Small intestine (tissue), 7 donors: ENCODE results near the gene CERCAM. TPM values are rescaled to one million over a fixed set of nuclear protein-coding genes. Genes with fewer than 3 reads are reported as not detected.

Experiments
- DNase-seq, 2 donors: peaks; one replicate each; pipeline versions ENCODE4 v3.0.0 to v3.0.0-alpha.2; 2013
- FAIRE-seq: peaks from 2 replicates; lab custom pipeline; 2012; peaks lifted over from hg19 to GRCh38; lab: Jason Lieb, UNC
- H3K27ac ChIP-seq, 3 donors: one replicate each; pipeline ENCODE4 v1.5.1; 2013; ENCODE audit warnings: low read length in 2 of 3, mild to moderate bottlenecking in 2 of 3, control low read depth in 1 of 3, inconsistent platforms in 1 of 3, low read depth in 1 of 3, moderate library complexity in 1 of 3
- H3K27me3 ChIP-seq, 3 donors: one replicate each; pipeline ENCODE4 v1.6.1; 2013; ENCODE audit warnings: low read length in 3 of 3, inconsistent platforms in 1 of 3; ENCODE audit not compliant: control insufficient read depth in 3 of 3, insufficient read depth in 3 of 3
- H3K36me3 ChIP-seq, 3 donors: one replicate each; pipeline ENCODE4 v1.6.1; 2013; ENCODE audit warnings: low read length in 3 of 3, inconsistent platforms in 1 of 3, low read depth in 1 of 3, mild to moderate bottlenecking in 1 of 3, moderate library complexity in 1 of 3; ENCODE audit not compliant: control insufficient read depth in 3 of 3, insufficient read depth in 2 of 3
- H3K4me1 ChIP-seq, 3 donors: one replicate each; pipeline ENCODE4 v1.6.1; 2013; ENCODE audit warnings: low read length in 2 of 3, inconsistent platforms in 1 of 3, low read depth in 1 of 3, mild to moderate bottlenecking in 1 of 3, moderate library complexity in 1 of 3; ENCODE audit not compliant: control insufficient read depth in 3 of 3, insufficient read depth in 2 of 3
- H3K4me3 ChIP-seq, 3 donors: one replicate each; pipeline ENCODE4 v1.5.1; 2013; ENCODE audit warnings: low read length in 3 of 3, control low read depth in 1 of 3, inconsistent platforms in 1 of 3, low read depth in 1 of 3, mild to moderate bottlenecking in 1 of 3, moderate library complexity in 1 of 3
- H3K9me3 ChIP-seq, 2 donors: one replicate each; pipeline ENCODE4 v1.6.1; 2013; ENCODE audit warnings: low read depth in 1 of 2, low read length in 1 of 2; ENCODE audit not compliant: control insufficient read depth in 2 of 2, insufficient read depth in 1 of 2
- polyA plus RNA-seq, 4 donors: library from polyadenylated mRNA; stranded (reverse) in 3 of 4; unstranded in 1 of 4; fragments of 200-250 nt in 3 of 4; fragments of 120-200 nt in 1 of 4; gene quantifications; one replicate each; pipeline versions ENCODE4 v1.2.1 to v1.2.3, GENCODE V29; 2013
- donor health status: healthy with polysubstance abuse.
- donor health status: control.
- donor health status: control.
- donor health status: Bipolar disorder and iron deficiency.
- donor health status: healthy.

CERCAM gene
- polyA plus RNA-seq, 4 donors, result 4.3 to 10.3 (median 6.8) TPM; not detected in 1

- H3K4me3 ChIP-seq, result no peak overlapping the region
- peaks cover 2 to 66% (median 6%) of the 10 kb centered on the region in 3 donors for H3K36me3 ChIP-seq
- H3K27ac ChIP-seq, result no peak overlapping the region
- no peaks in the 10 kb centered on the region for H3K9me3 ChIP-seq
- H3K4me1 ChIP-seq, result no peaks in the 10 kb centered on the region
- FAIRE-seq (no peak), DNase-seq (no peak)
- H3K27me3 ChIP-seq, result no peaks in the 10 kb centered on the region
Measured at GRCh38 chr9:128486201-128486600, 65.5 kb downstream of the CERCAM start.

Other genes starting within 250 kb of the CERCAM start
- 10 to 100 TPM; 44.5 to 88.1 (median 47.8) TPM for gene CIZ1, start 229.3 kb upstream of the CERCAM start, polyA plus RNA-seq
- 10 to 100 TPM in 1 of 4 donors, 1 to 10 TPM in 1, under 1 TPM in 2; 0.45 to 72.1 (median 3.7) TPM for gene DNM1, start 217.5 kb upstream of the CERCAM start, polyA plus RNA-seq
- gene GOLGA2, start 144.8 kb upstream of the CERCAM start, polyA plus RNA-seq, result 10 to 100 TPM; 34.9 to 69.1 (median 48.7) TPM
- gene SWI5, start 144.6 kb upstream of the CERCAM start, polyA plus RNA-seq, result 10 to 100 TPM; 21.4 to 38.5 (median 33.5) TPM
- gene TRUB2, start 98.4 kb upstream of the CERCAM start, polyA plus RNA-seq, result 10 to 100 TPM; 17.0 to 35.3 (median 24.5) TPM
- 100 to 1,000 TPM in 2 of 4 donors, 10 to 100 TPM in 2; 68.8 to 198 (median 105) TPM for gene COQ4, start 98.0 kb upstream of the CERCAM start, polyA plus RNA-seq
- 100 to 1,000 TPM in 2 of 4 donors, 10 to 100 TPM in 2; 23.2 to 162 (median 95.0) TPM for gene SLC27A4, start 80.3 kb upstream of the CERCAM start, polyA plus RNA-seq
- gene URM1, start 49.5 kb upstream of the CERCAM start, polyA plus RNA-seq, result 10 to 100 TPM; 56.1 to 83.6 (median 66.0) TPM
- gene ODF2, start 35.1 kb downstream of the CERCAM start, polyA plus RNA-seq, result 10 to 100 TPM in 2 of 4 donors, 1 to 10 TPM in 2; 4.0 to 21.8 (median 11.9) TPM
- gene GLE1, start 83.9 kb downstream of the CERCAM start, polyA plus RNA-seq, result 10 to 100 TPM; 17.8 to 31.3 (median 21.1) TPM
- 100 to 1,000 TPM in 3 of 4 donors, 10 to 100 TPM in 1; 98.1 to 243 (median 152) TPM for gene SPTAN1, start 131.7 kb downstream of the CERCAM start, polyA plus RNA-seq
- gene DYNC2I2, start 236.0 kb downstream of the CERCAM start, polyA plus RNA-seq, result 100 to 1,000 TPM in 2 of 4 donors, 10 to 100 TPM in 2; 37.6 to 122 (median 92.3) TPM